ENCODE data around the gene FHIP1A. TPM values are rescaled to one million over a fixed set of nuclear protein-coding genes. Genes with fewer than 3 reads are reported as not detected.

The FHIP1A gene
- total RNA-seq, 1 experiment from 2014 or later, result 0.39 TPM

DNA sequence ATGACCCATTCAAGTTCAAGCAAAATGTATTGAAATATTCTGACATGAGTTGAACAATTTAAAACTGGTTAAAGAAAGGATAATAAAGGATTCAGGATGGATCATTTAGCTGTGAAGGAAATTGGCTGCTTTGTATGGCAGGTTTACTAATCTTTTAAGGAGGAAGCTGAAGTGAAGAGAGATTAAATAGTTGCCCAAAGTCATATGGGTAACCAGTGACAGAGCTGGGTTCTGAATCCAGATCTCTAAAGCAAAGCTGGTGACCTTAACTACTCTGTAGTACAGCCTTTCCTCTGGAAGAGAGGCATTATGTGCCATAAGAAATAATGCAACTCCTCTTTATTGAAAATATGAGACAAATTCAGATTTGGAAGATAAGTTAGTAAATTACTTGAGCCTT, 22.8 kb downstream of the FHIP1A start:
- TF ChIP-seq, protein P1, sequence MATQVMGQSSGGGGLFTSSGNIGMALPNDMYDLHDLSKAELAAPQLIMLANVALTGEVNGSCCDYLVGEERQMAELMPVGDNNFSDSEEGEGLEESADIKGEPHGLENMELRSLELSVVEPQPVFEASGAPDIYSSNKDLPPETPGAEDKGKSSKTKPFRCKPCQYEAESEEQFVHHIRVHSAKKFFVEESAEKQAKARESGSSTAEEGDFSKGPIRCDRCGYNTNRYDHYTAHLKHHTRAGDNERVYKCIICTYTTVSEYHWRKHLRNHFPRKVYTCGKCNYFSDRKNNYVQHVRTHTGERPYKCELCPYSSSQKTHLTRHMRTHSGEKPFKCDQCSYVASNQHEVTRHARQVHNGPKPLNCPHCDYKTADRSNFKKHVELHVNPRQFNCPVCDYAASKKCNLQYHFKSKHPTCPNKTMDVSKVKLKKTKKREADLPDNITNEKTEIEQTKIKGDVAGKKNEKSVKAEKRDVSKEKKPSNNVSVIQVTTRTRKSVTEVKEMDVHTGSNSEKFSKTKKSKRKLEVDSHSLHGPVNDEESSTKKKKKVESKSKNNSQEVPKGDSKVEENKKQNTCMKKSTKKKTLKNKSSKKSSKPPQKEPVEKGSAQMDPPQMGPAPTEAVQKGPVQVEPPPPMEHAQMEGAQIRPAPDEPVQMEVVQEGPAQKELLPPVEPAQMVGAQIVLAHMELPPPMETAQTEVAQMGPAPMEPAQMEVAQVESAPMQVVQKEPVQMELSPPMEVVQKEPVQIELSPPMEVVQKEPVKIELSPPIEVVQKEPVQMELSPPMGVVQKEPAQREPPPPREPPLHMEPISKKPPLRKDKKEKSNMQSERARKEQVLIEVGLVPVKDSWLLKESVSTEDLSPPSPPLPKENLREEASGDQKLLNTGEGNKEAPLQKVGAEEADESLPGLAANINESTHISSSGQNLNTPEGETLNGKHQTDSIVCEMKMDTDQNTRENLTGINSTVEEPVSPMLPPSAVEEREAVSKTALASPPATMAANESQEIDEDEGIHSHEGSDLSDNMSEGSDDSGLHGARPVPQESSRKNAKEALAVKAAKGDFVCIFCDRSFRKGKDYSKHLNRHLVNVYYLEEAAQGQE (IDR thresholded peaks at IDR 0.05; ENCODE audit: insufficient read depth in 1 of 2, low read depth in 2 of 2, low read length in 1 of 2), result no peak
- TF ChIP-seq, protein P2, sequence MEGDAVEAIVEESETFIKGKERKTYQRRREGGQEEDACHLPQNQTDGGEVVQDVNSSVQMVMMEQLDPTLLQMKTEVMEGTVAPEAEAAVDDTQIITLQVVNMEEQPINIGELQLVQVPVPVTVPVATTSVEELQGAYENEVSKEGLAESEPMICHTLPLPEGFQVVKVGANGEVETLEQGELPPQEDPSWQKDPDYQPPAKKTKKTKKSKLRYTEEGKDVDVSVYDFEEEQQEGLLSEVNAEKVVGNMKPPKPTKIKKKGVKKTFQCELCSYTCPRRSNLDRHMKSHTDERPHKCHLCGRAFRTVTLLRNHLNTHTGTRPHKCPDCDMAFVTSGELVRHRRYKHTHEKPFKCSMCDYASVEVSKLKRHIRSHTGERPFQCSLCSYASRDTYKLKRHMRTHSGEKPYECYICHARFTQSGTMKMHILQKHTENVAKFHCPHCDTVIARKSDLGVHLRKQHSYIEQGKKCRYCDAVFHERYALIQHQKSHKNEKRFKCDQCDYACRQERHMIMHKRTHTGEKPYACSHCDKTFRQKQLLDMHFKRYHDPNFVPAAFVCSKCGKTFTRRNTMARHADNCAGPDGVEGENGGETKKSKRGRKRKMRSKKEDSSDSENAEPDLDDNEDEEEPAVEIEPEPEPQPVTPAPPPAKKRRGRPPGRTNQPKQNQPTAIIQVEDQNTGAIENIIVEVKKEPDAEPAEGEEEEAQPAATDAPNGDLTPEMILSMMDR (IDR thresholded peaks at IDR 0.05), result no peak
- TF ChIP-seq SIN3A (IDR thresholded peaks at IDR 0.05; ENCODE audit: borderline replicate concordance, insufficient read depth, low read depth, low read length) (no peak), POLR2AphosphoS5 (IDR thresholded peaks at IDR 0.05; ENCODE audit: low read depth, low read length) (no peak), TCF7L2 (IDR thresholded peaks at IDR 0.05; ENCODE audit: low read depth, low read length) (no peak)
- Histone ChIP-seq H3K36me3 (ENCODE audit: control insufficient read depth, insufficient read depth, low read length) (no peaks in the 10 kb centered on the region), H3K27ac (ENCODE audit: low read length) (no peak overlapping the region), H3K9me3 (ENCODE audit: control insufficient read depth, insufficient read depth, low read depth, low read length) (no peaks in the 10 kb centered on the region), H3K4me1 (ENCODE audit: control insufficient read depth, insufficient read depth, low read length) (no peaks in the 10 kb centered on the region), H3K4me3 (ENCODE audit: low read depth in 2 of 2, low read length in 2 of 2) (no peak overlapping the region), H3K27me3 (ENCODE audit: control insufficient read depth, insufficient read depth, low read length) (no peaks in the 10 kb centered on the region; the same call in 1 of the 2 replicates)
- intact Hi-C loops (cut with micrococcal nuclease; ENCODE audit: unreplicated experiment), result no loop called here
- DNase-seq (ENCODE audit: low read depth, low spot score), result no peak
- ChIA-PET POLR2A (no interaction called here), CTCF (no interaction called here)
- BruUV-seq (replicated peaks), result no TSS peak
- in situ Hi-C loops (cut with HindIII; ENCODE audit: low pct_unique_long_range_greater_than_20kb, low sequenced_read_pairs), result no loop called here
- no peak for ATAC-seq

DNA sequence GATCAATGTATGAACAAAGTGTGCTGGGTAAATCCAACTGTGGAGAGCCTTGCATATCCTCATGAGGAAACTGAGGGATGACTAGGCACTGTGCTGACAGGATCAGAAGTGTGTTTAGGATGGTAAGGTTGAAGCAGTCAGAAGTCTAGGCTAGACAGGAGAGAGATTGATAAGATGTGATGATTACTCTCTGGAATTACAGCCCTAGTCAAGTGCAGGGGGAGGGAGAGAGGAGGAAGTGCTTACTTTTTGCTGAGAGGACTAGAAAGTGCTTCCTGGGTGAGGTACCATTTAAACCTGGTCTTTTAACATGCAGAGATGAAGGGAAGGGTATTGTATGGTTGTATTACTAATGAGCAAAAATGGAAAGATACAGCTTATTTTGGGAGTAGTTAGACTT, 23.7 kb downstream of the FHIP1A start:
- Histone ChIP-seq H3K9me3 (ENCODE audit: control insufficient read depth, insufficient read depth, low read depth, low read length) (no peaks in the 10 kb centered on the region), H3K4me3 (ENCODE audit: low read depth in 2 of 2, low read length in 2 of 2) (no peak overlapping the region), H3K27me3 (ENCODE audit: control insufficient read depth, insufficient read depth, low read length) (no peaks in the 10 kb centered on the region), H3K4me1 (ENCODE audit: control insufficient read depth, insufficient read depth, low read length) (no peaks in the 10 kb centered on the region), H3K36me3 (ENCODE audit: control insufficient read depth, insufficient read depth, low read length) (no peaks in the 10 kb centered on the region), H3K27ac (ENCODE audit: low read length) (no peak overlapping the region)
- intact Hi-C loops (cut with micrococcal nuclease; ENCODE audit: unreplicated experiment), result no loop called here
- TF ChIP-seq, protein P2 (IDR thresholded peaks at IDR 0.05), result no peak
- in situ Hi-C loops (cut with HindIII; ENCODE audit: low pct_unique_long_range_greater_than_20kb, low sequenced_read_pairs), result no loop called here
- ChIA-PET POLR2A (no interaction called here), CTCF (no interaction called here)
- ATAC-seq (no peak), DNase-seq (ENCODE audit: low read depth, low spot score) (no peak)
- no TSS peak for BruUV-seq (replicated peaks)

All from Panc1 (cell line).